K562 (cell line): ENCODE results near the gene RGN. TPM values are rescaled to one million over a fixed set of nuclear protein-coding genes. Genes with fewer than 3 reads are reported as not detected.

Experiments used
- ATAC-seq: fragments of 200-7000 bp; cut with Tn5 transposase; 3 replicates; pipeline ENCODE4 v1.9.1; 2020; ENCODE audit warnings: moderate library complexity
- BruUV-seq: library from RNA; stranded (reverse); fragments of 400-500 nt; replicated peaks from 2 replicates; lab custom pipeline; 2021; lab: Mats Ljungman, UMichigan
- CTCF ChIA-PET: fragments of 300-600 bp; formaldehyde crosslinking; extraction: SDS; loops from one replicate; lab custom pipeline; 2021; ENCODE audit warnings: low intra/inter-chr PET ratio; lab: Yijun Ruan, JAX
- POLR2A ChIA-PET: fragments of 300-600, 350-650 bp; sonication (Branson Sonifier 250); formaldehyde crosslinking; extraction: SDS; loops from one replicate; lab custom pipeline; 2021; ENCODE audit warnings: antibody characterized with exemption, inconsistent platforms; lab: Yijun Ruan, JAX
- DNase-seq, 4 experiments: peaks; one replicate each; pipeline versions ENCODE4 v3.0.0 to v3.0.0-alpha.2; 2011 to 2018; ENCODE audit warnings: low spot score in 3 of 4, mixed read lengths in 3 of 4; ENCODE audit errors: extremely low read depth in 1 of 4
- FAIRE-seq: peaks from 2 replicates; lab custom pipeline; 2011; peaks lifted over from hg19 to GRCh38; lab: Jason Lieb, UNC
- H2AFZ ChIP-seq: 2 replicates; pipeline ENCODE4 v1.6.0; 2011; ENCODE audit warnings: low read depth, low read length, control low read depth, inconsistent platforms
- H3K27ac ChIP-seq: fragments of 200-600 bp; 3 replicates; pipeline ENCODE4 v1.8.0; 2011; ENCODE audit warnings: low read depth, mild to moderate bottlenecking, control low read depth, inconsistent platforms, low read length, moderate library complexity, mixed read lengths; ENCODE audit errors: extremely low read depth
- H3K27me3 ChIP-seq, 2 experiments: fragments of 300-600 bp in 1 of 2; 2 replicates in 1 of 2; 3 replicates in 1 of 2; pipeline versions ENCODE4 v1.6.0 to v1.8.0; 2011; ENCODE audit warnings: inconsistent platforms in 2 of 2, low read length in 2 of 2, mild to moderate bottlenecking in 1 of 2, mixed read lengths in 1 of 2, moderate library complexity in 1 of 2; ENCODE audit not compliant: control insufficient read depth in 2 of 2, insufficient read depth in 2 of 2
- H3K36me3 ChIP-seq: fragments of 300-600 bp; 3 replicates; pipeline ENCODE4 v1.8.0; 2011; ENCODE audit warnings: mild to moderate bottlenecking, low read length, inconsistent platforms; ENCODE audit not compliant: control insufficient read depth, insufficient read depth
- H3K4me1 ChIP-seq, 2 experiments: fragments of 200-600 bp in 1 of 2; replicated peaks in 1 of 2; 2 replicates in 1 of 2; 3 replicates in 1 of 2; pipeline versions ENCODE4 v1.5.1 to v1.8.0; 2011; ENCODE audit warnings: inconsistent platforms in 2 of 2, low read length in 2 of 2, mild to moderate bottlenecking in 1 of 2, mixed read lengths in 1 of 2, moderate library complexity in 1 of 2; ENCODE audit not compliant: control insufficient read depth in 2 of 2, insufficient read depth in 2 of 2
- H3K4me2 ChIP-seq: 2 replicates; pipeline ENCODE4 v1.6.1; 2011; ENCODE audit warnings: low read length, control low read depth, inconsistent platforms, mixed read lengths; ENCODE audit not compliant: insufficient read depth
- H3K4me3 ChIP-seq: fragments of 200-600 bp; sonication (generic), shearing (Covaris generic); 2 replicates; pipeline ENCODE4 v1.5.1; 2016; ENCODE audit warnings: control low read depth, inconsistent platforms
- H3K79me2 ChIP-seq: fragments of 200-600 bp; 3 replicates; pipeline ENCODE4 v1.8.0; 2011; ENCODE audit warnings: low read length, inconsistent platforms; ENCODE audit not compliant: control insufficient read depth, insufficient read depth
- H3K9ac ChIP-seq, 2 experiments: 2 replicates each; pipeline versions ENCODE4 v1.6.0 to v1.6.1; 2011; ENCODE audit warnings: low read depth in 2 of 2, low read length in 2 of 2, control low read depth in 1 of 2, inconsistent platforms in 1 of 2, mild to moderate bottlenecking in 1 of 2, mixed read lengths in 1 of 2; ENCODE audit not compliant: insufficient read depth in 1 of 2
- H3K9me1 ChIP-seq: one replicate; pipeline ENCODE4 v1.6.0; 2011; ENCODE audit warnings: inconsistent platforms, mild to moderate bottlenecking, low read length, moderate library complexity; ENCODE audit not compliant: control insufficient read depth, insufficient read depth
- H3K9me3 ChIP-seq: replicated peaks from 2 replicates; pipeline ENCODE4 v1.5.1; 2011; ENCODE audit warnings: low read depth, low read length, inconsistent platforms; ENCODE audit not compliant: control insufficient read depth, insufficient read depth
- H4K20me1 ChIP-seq: replicated peaks from 2 replicates; pipeline ENCODE4 v1.6.1; 2011; ENCODE audit warnings: low read length, inconsistent platforms, mixed read lengths; ENCODE audit not compliant: control insufficient read depth, insufficient read depth
- CHD4 ChIP-seq: fragments of 200-600 bp; sonication (generic); IDR thresholded peaks from 3 replicates; pipeline ENCODE4 v1.6.1; 2012; ENCODE audit warnings: low read depth, mild to moderate bottlenecking, mixed read lengths, low read length, inconsistent platforms; ENCODE audit not compliant: insufficient read depth, insufficient replicate concordance, poor library complexity, severe bottlenecking
- E2F1 ChIP-seq: sonication (generic); formaldehyde crosslinking; IDR thresholded peaks from 2 replicates; pipeline ENCODE4 v1.8.1; 2023; ENCODE audit warnings: mild to moderate bottlenecking, missing genetic modification reagents, moderate library complexity
- ESRRA ChIP-seq: fragments of 450-650 bp; IDR thresholded peaks from 2 replicates; pipeline ENCODE4 v1.6.1; 2014; ENCODE audit warnings: low read depth, mild to moderate bottlenecking, moderate library complexity, borderline replicate concordance
- GATAD2B ChIP-seq: fragments of 450-650 bp; IDR thresholded peaks from 2 replicates; pipeline ENCODE4 v1.6.1; 2017; ENCODE audit warnings: mild to moderate bottlenecking, borderline replicate concordance
- HDAC3 ChIP-seq: fragments of 450-650 bp; IDR thresholded peaks from 2 replicates; pipeline ENCODE4 v1.6.1; 2018; ENCODE audit warnings: borderline replicate concordance, mild to moderate bottlenecking, moderate library complexity; ENCODE audit not compliant: partially characterized antibody
- HMGXB4 ChIP-seq: sonication (generic); formaldehyde crosslinking; IDR thresholded peaks from 2 replicates; pipeline ENCODE4 v1.8.1; 2023; ENCODE audit warnings: mild to moderate bottlenecking, missing genetic modification reagents
- MCM7 ChIP-seq, 2 experiments: fragments of 450-650 bp; IDR thresholded peaks; 2 replicates each; pipeline ENCODE4 v1.6.1; 2016 to 2018
- RFX1 ChIP-seq: fragments of 450-650 bp; IDR thresholded peaks from 2 replicates; pipeline ENCODE4 v1.6.1; 2016; ENCODE audit warnings: mild to moderate bottlenecking, moderate library complexity
- STAT5B ChIP-seq: fragments of 250-450 bp; sonication (Bioruptor Pico); IDR thresholded peaks from 2 replicates; pipeline ENCODE4 v1.8.0; 2021; ENCODE audit warnings: mild to moderate bottlenecking, inconsistent platforms
- TAF15 ChIP-seq: fragments of 200-400 bp; formaldehyde crosslinking; IDR thresholded peaks from 2 replicates; pipeline ENCODE4 v1.6.1; 2017; ENCODE audit warnings: mild to moderate bottlenecking, low read depth, low read length, moderate library complexity
- TARDBP ChIP-seq: fragments of 450-650 bp; IDR thresholded peaks from 2 replicates; pipeline ENCODE4 v1.6.1; 2016
- ZNF134 ChIP-seq: fragments of 250-450 bp; sonication (Bioruptor Pico); conservative IDR thresholded peaks from 2 replicates; pipeline ENCODE4 v1.4.0; 2020
- ZNF311 ChIP-seq: fragments of 250-450 bp; sonication (Bioruptor Pico); IDR thresholded peaks from 2 replicates; pipeline ENCODE4 v1.4.0; 2020; ENCODE audit warnings: mild to moderate bottlenecking, moderate library complexity
- ZNF444 ChIP-seq: fragments of 250-450 bp; sonication (Bioruptor Pico); IDR thresholded peaks from 2 replicates; pipeline ENCODE4 v1.4.0; 2020; ENCODE audit warnings: mild to moderate bottlenecking, moderate library complexity
- ZNF785 ChIP-seq: fragments of 250-450 bp; sonication (Bioruptor Pico); IDR thresholded peaks from 2 replicates; pipeline ENCODE4 v1.4.0; 2020; ENCODE audit warnings: mild to moderate bottlenecking
- WGBS: fragments of 100-300 bp; shearing (Covaris generic); methylation state at CpG from one replicate; pipeline ENCODE4 v1.1.6; 2016; ENCODE audit warnings: low coverage, mixed read lengths; ENCODE audit not compliant: insufficient coverage; ENCODE audit errors: missing lambda C conversion rate; 5-methylcytosine and 5-hydroxymethylcytosine counted together
- in situ Hi-C: fragments of 300-500 bp; cut with MboI; formaldehyde crosslinking; loops from 4 replicates; pipeline ENCODE4 v1.15.0; 2018; ENCODE audit warnings: inconsistent platforms, mixed read lengths
- intact Hi-C: fragments of 100-400 bp; cut with micrococcal nuclease; formaldehyde crosslinking; loops from 2 replicates; pipeline ENCODE4 v1.14.2; 2022
- polyA plus RNA-seq, 8 experiments: library from polyadenylated mRNA; depleted of rRNA in 4 of 8; stranded (reverse) in 5 of 8; unstranded in 3 of 8; fragments of >200 nt; fragmentation: Nextera tagmentation in 2 of 8; fragmentation: Illumina TruSeq in 1 of 8; extraction: Ambion mirVana in 2 of 8; extraction: Trizol in 1 of 8; gene quantifications; 2 replicates each; pipeline versions ENCODE4 v1.2.1 to v1.2.3, GENCODE V29; 2011 to 2014; ENCODE audit warnings: inconsistent platforms in 1 of 8, missing spikeins in 1 of 8
- total RNA-seq, 7 experiments: library from RNA; depleted of rRNA in 6 of 7; stranded (reverse); fragments of >200 nt in 6 of 7; fragmentation: Illumina TruSeq in 2 of 7; extraction: Trizol in 2 of 7; gene quantifications; 2 replicates each; pipeline versions ENCODE4 v1.2.1 to v1.2.3, GENCODE V29; 2011 to 2021; ENCODE audit warnings: low replicate concordance in 1 of 7
- TF ChIP-seq, protein P1 (sequence below): fragments of 250-450 bp; sonication (Bioruptor Pico); IDR thresholded peaks from 2 replicates; pipeline ENCODE4 v1.4.0; 2020; ENCODE audit warnings: mild to moderate bottlenecking, moderate library complexity, borderline replicate concordance

RGN gene
- total and polyA plus RNA-seq, 9 of the 15 experiments (the other 6 are each of a cell fraction or from before 2014, with no cell fraction given) = not detected

DNA sequence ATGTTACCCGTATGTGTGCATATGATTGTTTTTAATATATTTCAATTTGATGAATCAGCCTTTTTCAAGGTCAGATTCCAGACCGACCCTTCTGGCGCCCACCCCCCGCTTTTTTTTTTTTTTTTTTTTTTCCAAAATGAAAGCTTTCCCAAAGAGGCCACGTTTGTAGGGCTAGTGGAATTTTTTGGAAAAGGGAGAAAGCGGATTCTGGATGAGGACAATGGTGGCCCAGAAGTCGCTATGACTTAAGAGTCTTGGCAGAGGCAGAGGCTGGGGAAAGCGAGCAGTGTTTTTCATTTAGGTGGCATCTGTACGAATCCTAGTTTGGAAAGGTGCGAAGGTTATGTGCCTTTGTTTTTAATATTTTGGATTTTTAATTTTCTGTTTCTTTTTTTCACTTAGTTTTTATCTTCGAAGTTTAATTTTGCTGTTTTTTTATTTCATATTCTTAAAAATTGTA lies 51.7 kb downstream of the RGN start (continued):
- TF ChIP-seq HMGXB4 (CRISPR knock-in tag) (no peak), RFX1 (no peak), ZNF134 (no peak), ZNF444 (CRISPR knock-in tag) (no peak), STAT5B (no peak)

- 34% methylated on average over 2 of the region's 5 CpGs for WGBS
- CTCF ChIA-PET = no interaction called here
Measured at GRCh38 chrX:47133493-47133892, 55.2 kb downstream of the RGN start.

More at GRCh38 chrX:47133493-47133892, 55.2 kb downstream of the RGN start:
- H3K9me1 ChIP-seq = no peaks in the 10 kb centered on the region
- FAIRE-seq = no peak
- intact Hi-C loops (no loop called here), in situ Hi-C loops (no loop called here)
- H3K79me2 ChIP-seq = no peaks in the 10 kb centered on the region
- H4K20me1 ChIP-seq = no peaks in the 10 kb centered on the region
- no peak for DNase-seq
- no peaks in the 10 kb centered on the region for H3K27me3 ChIP-seq
- H3K36me3 ChIP-seq = no peaks in the 10 kb centered on the region
- H3K27ac ChIP-seq = no peak overlapping the region
- no peaks in the 10 kb centered on the region for H3K9me3 ChIP-seq
- H3K9ac ChIP-seq = no peak overlapping the region
- TF ChIP-seq HDAC3 (no peak), E2F1 (no peak), ZNF785 (CRISPR knock-in tag) (no peak), CHD4 (no peak), GATAD2B (no peak), MCM7 (IDR thresholded peaks at IDR 0.05) (no peak), ZNF311 (CRISPR knock-in tag) (no peak), TAF15 (no peak), ESRRA (no peak), TARDBP (no peak)
- TF ChIP-seq, protein P1, sequence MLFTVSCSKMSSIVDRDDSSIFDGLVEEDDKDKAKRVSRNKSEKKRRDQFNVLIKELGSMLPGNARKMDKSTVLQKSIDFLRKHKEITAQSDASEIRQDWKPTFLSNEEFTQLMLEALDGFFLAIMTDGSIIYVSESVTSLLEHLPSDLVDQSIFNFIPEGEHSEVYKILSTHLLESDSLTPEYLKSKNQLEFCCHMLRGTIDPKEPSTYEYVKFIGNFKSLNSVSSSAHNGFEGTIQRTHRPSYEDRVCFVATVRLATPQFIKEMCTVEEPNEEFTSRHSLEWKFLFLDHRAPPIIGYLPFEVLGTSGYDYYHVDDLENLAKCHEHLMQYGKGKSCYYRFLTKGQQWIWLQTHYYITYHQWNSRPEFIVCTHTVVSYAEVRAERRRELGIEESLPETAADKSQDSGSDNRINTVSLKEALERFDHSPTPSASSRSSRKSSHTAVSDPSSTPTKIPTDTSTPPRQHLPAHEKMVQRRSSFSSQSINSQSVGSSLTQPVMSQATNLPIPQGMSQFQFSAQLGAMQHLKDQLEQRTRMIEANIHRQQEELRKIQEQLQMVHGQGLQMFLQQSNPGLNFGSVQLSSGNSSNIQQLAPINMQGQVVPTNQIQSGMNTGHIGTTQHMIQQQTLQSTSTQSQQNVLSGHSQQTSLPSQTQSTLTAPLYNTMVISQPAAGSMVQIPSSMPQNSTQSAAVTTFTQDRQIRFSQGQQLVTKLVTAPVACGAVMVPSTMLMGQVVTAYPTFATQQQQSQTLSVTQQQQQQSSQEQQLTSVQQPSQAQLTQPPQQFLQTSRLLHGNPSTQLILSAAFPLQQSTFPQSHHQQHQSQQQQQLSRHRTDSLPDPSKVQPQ = no peak
- H3K4me2 ChIP-seq = no peak overlapping the region
- BruUV-seq = no TSS peak
- H3K4me3 ChIP-seq = no peak overlapping the region
- H2AFZ ChIP-seq = no peak overlapping the region
- no peak for ATAC-seq
- POLR2A ChIA-PET = no interaction called here
- H3K4me1 ChIP-seq = peaks cover 0 to 3% of the 10 kb centered on the region in 2 experiments; a peak in 1 of 5 replicates
